Effector memory CD4-positive, alpha-beta T cell (primary cell): ENCODE measurements around the gene TIAM1.

Experiments
- DNase-seq, 3 donors: peaks; one replicate each; pipeline ENCODE4 v3.0.0-alpha.2; 2020
- H3K27ac ChIP-seq: 2 replicates; pipeline ENCODE4 v1.7.0; 2013; ENCODE audit warnings: mild to moderate bottlenecking, low read length, moderate library complexity; ENCODE audit not compliant: insufficient read depth, poor library complexity, severe bottlenecking
- H3K27me3 ChIP-seq: replicated peaks from 2 replicates; pipeline ENCODE4 v1.7.0; 2013; ENCODE audit warnings: mild to moderate bottlenecking, low read length; ENCODE audit not compliant: insufficient read depth, control insufficient read depth, poor library complexity, severe bottlenecking
- H3K36me3 ChIP-seq: 2 replicates; pipeline ENCODE4 v1.7.0; 2013; ENCODE audit warnings: mild to moderate bottlenecking, low read length, moderate library complexity; ENCODE audit not compliant: control insufficient read depth, insufficient read depth
- H3K4me1 ChIP-seq: 2 replicates; pipeline ENCODE4 v1.7.0; 2013; ENCODE audit warnings: low read length, mild to moderate bottlenecking; ENCODE audit not compliant: control insufficient read depth, insufficient read depth, poor library complexity, severe bottlenecking
- H3K4me3 ChIP-seq: 2 replicates; pipeline ENCODE4 v1.7.0; 2013; ENCODE audit warnings: low read length, low read depth, mild to moderate bottlenecking; ENCODE audit not compliant: insufficient read depth, poor library complexity, severe bottlenecking
- H3K9me3 ChIP-seq: 2 replicates; pipeline ENCODE4 v1.7.0; 2013; ENCODE audit warnings: mild to moderate bottlenecking, low read length, moderate library complexity; ENCODE audit not compliant: control insufficient read depth

Gene TIAM1

GRCh38 chr21:31158789-31159581 is 185.1 kb downstream of the TIAM1 start:
- no peak overlapping the region for H3K4me3 ChIP-seq
- peak overlapping the region; percentile 42 for H3K27ac ChIP-seq
- no peaks in the 10 kb centered on the region for H3K27me3 ChIP-seq
- peaks cover 13% of the 10 kb centered on the region for H3K36me3 ChIP-seq
- peaks cover 4% of the 10 kb centered on the region for H3K9me3 ChIP-seq
- DNase-seq, result no peak
- H3K4me1 ChIP-seq, result peaks cover 37% of the 10 kb centered on the region

DNA sequence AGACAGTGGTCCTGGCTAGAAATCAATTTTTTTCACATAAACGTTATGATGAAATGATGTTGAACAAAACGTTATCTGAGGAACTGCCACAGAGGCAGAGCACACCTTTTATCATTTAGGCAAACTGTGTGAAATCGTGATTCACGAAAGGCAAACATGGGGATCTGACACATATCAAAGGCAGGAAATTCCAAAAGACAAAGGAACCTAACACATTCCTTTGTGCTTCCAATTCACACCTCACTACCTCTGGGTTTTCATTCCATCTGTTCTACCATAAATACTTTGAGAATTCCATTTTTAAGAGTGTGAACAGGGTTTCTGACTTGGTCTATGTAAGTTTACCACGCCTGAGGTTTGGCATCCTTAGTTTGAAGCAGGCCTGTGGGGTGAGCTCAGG is 186.3 kb downstream of the TIAM1 start:
- Histone ChIP-seq H3K4me1 (peaks cover 34% of the 10 kb centered on the region), H3K9me3 (peaks cover 4% of the 10 kb centered on the region), H3K27ac (no peak overlapping the region)

GRCh38 chr21:31156662-31157061 is 187.4 kb downstream of the TIAM1 start:
- no peak overlapping the region for H3K27ac ChIP-seq
- no peaks in the 10 kb centered on the region for H3K27me3 ChIP-seq
- H3K36me3 ChIP-seq, result peaks cover 26% of the 10 kb centered on the region
- no peak overlapping the region for H3K4me3 ChIP-seq
- H3K9me3 ChIP-seq, result peaks cover 4% of the 10 kb centered on the region
- H3K4me1 ChIP-seq, result peaks cover 29% of the 10 kb centered on the region
- no peak for DNase-seq

More for the DNA sequence above, 186.3 kb downstream of the TIAM1 start:
- H3K4me3 ChIP-seq, result no peak overlapping the region
- no peak for DNase-seq
- no peaks in the 10 kb centered on the region for H3K27me3 ChIP-seq
- H3K36me3 ChIP-seq, result peaks cover 21% of the 10 kb centered on the region

- peaks cover 4% of the 10 kb centered on the region for H3K9me3 ChIP-seq
- DNase-seq, result no peak
- H3K4me3 ChIP-seq, result no peak overlapping the region
- peaks cover 28% of the 10 kb centered on the region for H3K36me3 ChIP-seq
- no peak overlapping the region for H3K27ac ChIP-seq
- H3K4me1 ChIP-seq, result peaks cover 24% of the 10 kb centered on the region
- no peaks in the 10 kb centered on the region for H3K27me3 ChIP-seq
Observed at GRCh38 chr21:31156169-31156568, 187.9 kb downstream of the TIAM1 start.

DNA sequence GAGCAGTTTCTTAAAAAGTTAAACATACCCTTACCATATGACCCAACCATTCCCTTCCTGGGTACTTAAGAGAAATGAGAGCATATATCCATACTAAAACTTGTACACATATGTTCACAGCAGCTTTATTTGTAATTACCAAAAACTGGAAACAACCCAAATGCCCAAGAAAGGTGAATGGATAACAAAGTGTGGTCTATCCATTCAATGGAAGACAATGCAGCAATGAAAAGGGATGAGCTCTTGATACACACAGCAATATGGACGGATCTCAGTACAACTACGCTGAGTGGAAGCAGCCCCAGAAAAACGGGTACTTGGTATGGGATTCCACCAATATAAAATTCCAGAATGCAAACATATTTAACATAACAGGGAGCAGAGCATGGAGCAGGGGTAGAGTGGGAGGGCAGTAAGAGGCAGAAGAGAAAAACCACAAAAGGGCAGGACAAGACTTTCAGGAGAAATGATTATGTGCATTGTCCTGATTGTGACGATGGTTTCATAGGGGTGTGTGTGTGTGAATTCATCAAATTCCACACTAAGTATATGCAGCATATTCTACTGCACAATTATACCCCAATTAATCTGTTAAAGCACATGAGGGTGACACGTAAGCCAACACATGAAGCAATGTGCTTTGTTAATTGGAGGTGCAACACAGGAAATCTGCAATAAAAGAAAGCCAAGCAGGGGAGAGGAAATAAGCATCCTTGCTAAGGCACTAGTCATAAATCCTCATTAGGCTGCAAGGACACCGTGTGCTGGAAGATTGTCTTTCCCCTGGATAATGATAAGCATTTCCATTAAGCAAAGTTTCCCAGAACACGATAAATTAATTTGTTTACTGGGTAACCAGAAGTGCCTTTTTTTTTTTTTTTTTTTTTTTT is 192.7 kb downstream of the TIAM1 start:
- Histone ChIP-seq H3K27me3 (no peaks in the 10 kb centered on the region), H3K9me3 (no peaks in the 10 kb centered on the region), H3K27ac (no peak overlapping the region), H3K4me1 (peaks cover 13% of the 10 kb centered on the region), H3K4me3 (no peak overlapping the region), H3K36me3 (peaks cover 29% of the 10 kb centered on the region)
- no peak for DNase-seq

GRCh38 chr21:31145274-31145673 is 198.8 kb downstream of the TIAM1 start:
- Histone ChIP-seq H3K9me3 (no peaks in the 10 kb centered on the region), H3K4me1 (peaks cover 13% of the 10 kb centered on the region), H3K27ac (no peak overlapping the region), H3K4me3 (no peak overlapping the region), H3K27me3 (no peaks in the 10 kb centered on the region), H3K36me3 (peaks cover 32% of the 10 kb centered on the region)
- no peak for DNase-seq

- no peak overlapping the region for H3K4me3 ChIP-seq
- no peaks in the 10 kb centered on the region for H3K27me3 ChIP-seq
- DNase-seq, result no peak
- no peak overlapping the region for H3K27ac ChIP-seq
- peaks cover 32% of the 10 kb centered on the region for H3K36me3 ChIP-seq
- peaks cover 11% of the 10 kb centered on the region for H3K4me1 ChIP-seq
- no peaks in the 10 kb centered on the region for H3K9me3 ChIP-seq
Observed at GRCh38 chr21:31143036-31143435, 201.0 kb downstream of the TIAM1 start.

DNA sequence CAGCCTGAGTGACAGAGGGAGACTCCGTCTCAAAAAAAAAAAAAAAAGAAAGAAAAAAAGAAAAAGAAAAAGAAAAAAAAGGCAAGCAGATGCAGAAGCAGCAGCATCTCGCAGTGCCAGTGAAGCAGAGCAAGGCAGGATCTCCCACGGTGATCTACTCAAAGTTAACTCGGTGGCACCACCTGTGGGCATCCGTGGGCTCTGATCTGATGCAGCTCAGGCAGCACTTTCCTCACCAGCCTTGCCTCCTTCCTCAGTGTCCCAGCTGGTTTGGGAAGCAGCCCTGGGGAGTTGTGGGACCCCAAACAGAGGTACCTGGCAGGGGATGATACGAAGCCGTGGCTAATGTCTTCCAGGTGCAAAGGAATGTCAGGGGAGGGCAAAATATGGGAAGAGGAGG is 201.5 kb downstream of the TIAM1 start:
- H3K4me3 ChIP-seq, result no peak overlapping the region
- no peak for DNase-seq
- H3K27me3 ChIP-seq, result no peaks in the 10 kb centered on the region

GRCh38 chr21:31141389-31142000 is 202.6 kb downstream of the TIAM1 start:
- Histone ChIP-seq H3K9me3 (no peaks in the 10 kb centered on the region), H3K27ac (no peak overlapping the region), H3K27me3 (no peaks in the 10 kb centered on the region), H3K36me3 (peaks cover 25% of the 10 kb centered on the region), H3K4me3 (no peak overlapping the region), H3K4me1 (no peaks in the 10 kb centered on the region)
- no peak for DNase-seq

More for the DNA sequence above, 201.5 kb downstream of the TIAM1 start:
- Histone ChIP-seq H3K27ac (no peak overlapping the region), H3K4me1 (peaks cover 8% of the 10 kb centered on the region), H3K36me3 (peaks cover 32% of the 10 kb centered on the region), H3K9me3 (no peaks in the 10 kb centered on the region)
